ENCODE data around the gene SMIM44. TPM values are rescaled to one million over a fixed set of nuclear protein-coding genes. Genes with fewer than 3 reads are reported as not detected.

The SMIM44 gene
- total and polyA plus RNA-seq, 7 experiments from 2014 or later: not detected

GRCh38 chr19:3503036-3503572, 19.9 kb upstream of the SMIM44 start:
- ATAC-seq (no peak), DNase-seq (no peak)
- no peak overlapping the region for H3K4me3 ChIP-seq (ENCODE audit: low read length)
- H3K9me3 ChIP-seq (ENCODE audit: control insufficient read depth in 2 of 3, low read length in 3 of 3): no peaks in the 10 kb centered on the region
- Mint-ChIP-seq H3K4me3 (no peak overlapping the region), H3K9me3 (peaks cover 0 to 4% (median 0%) of the 10 kb centered on the region in 11 donors), H3K4me1 (peaks cover 22 to 48% (median 36%) of the 10 kb centered on the region in 7 donors), H3K27me3 (peaks cover 0 to 7% (median 0%) of the 10 kb centered on the region in 5 donors), H3K36me3 (peaks cover 0 to 16% (median under 1%) of the 10 kb centered on the region in 5 donors), H3K27ac (peak overlapping the region in 1 of 9 donors; percentile 29)
- H3K27me3 ChIP-seq (ENCODE audit: control insufficient read depth in 2 of 2, insufficient read depth in 2 of 2, low read length in 2 of 2): no peaks in the 10 kb centered on the region
- intact Hi-C loops (cut with micrococcal nuclease): loop anchor here in 1 of 2 donors (10.0 kb wide), 2 partner anchors 482 to 718 kb away; partner anchors contain the start of genes EEF2, SGTA and THOP1
- no peak overlapping the region for H3K27ac ChIP-seq (ENCODE audit: low read depth, low read length)
- ChIA-PET POLR2A (interaction anchor here (0.6 to 2.6 kb wide), 2 partner anchors 9 to 565 kb away, joined by 3 to 10 read pairs; no protein-coding TSS in a partner anchor), CTCF (no interaction called here)
- peaks cover 0 to 12% (median 0%) of the 10 kb centered on the region in 3 experiments for H3K36me3 ChIP-seq (ENCODE audit: control insufficient read depth in 2 of 3, insufficient read depth in 3 of 3, low read length in 3 of 3)
- H3K4me1 ChIP-seq (ENCODE audit: control insufficient read depth in 2 of 2, insufficient read depth in 2 of 2, low read length in 2 of 2): peaks cover 20 to 33% of the 10 kb centered on the region in 2 donors

GRCh38 chr19:3501780-3502179, 18.5 kb upstream of the SMIM44 start:
- H3K36me3 ChIP-seq (ENCODE audit: control insufficient read depth in 2 of 3, insufficient read depth in 3 of 3, low read length in 3 of 3): peaks cover 0 to 19% (median 0%) of the 10 kb centered on the region in 3 experiments
- ChIA-PET CTCF (interaction anchor here (0.6 to 0.8 kb wide), 5 partner anchors 17 to 350 kb away, joined by 3 to 7 read pairs (median 3); no protein-coding TSS in a partner anchor), POLR2A (interaction anchor here (0.6 to 1.9 kb wide), 6 partner anchors 29 to 441 kb away, joined by 3 to 5 read pairs (median 4); no protein-coding TSS in a partner anchor)
- peaks cover 0 to 7% (median 0%) of the 10 kb centered on the region in 5 donors for H3K27me3 Mint-ChIP-seq
- H3K27me3 ChIP-seq (ENCODE audit: control insufficient read depth in 2 of 2, insufficient read depth in 2 of 2, low read length in 2 of 2): no peaks in the 10 kb centered on the region
- no peaks in the 10 kb centered on the region for H3K9me3 ChIP-seq (ENCODE audit: control insufficient read depth in 2 of 3, low read length in 3 of 3)
- no peak overlapping the region for H3K4me3 ChIP-seq (ENCODE audit: low read length)
- peaks cover 0 to 4% (median 0%) of the 10 kb centered on the region in 11 donors for H3K9me3 Mint-ChIP-seq
- H3K4me3 Mint-ChIP-seq: no peak overlapping the region
- peaks cover 0 to 18% (median 3%) of the 10 kb centered on the region in 5 donors for H3K36me3 Mint-ChIP-seq
- no peak overlapping the region for H3K27ac ChIP-seq (ENCODE audit: low read depth, low read length)
- no peak overlapping the region for H3K27ac Mint-ChIP-seq
- intact Hi-C loops (cut with micrococcal nuclease): loop anchor here in 1 of 2 donors (2.0 to 10.0 kb wide), 3 partner anchors 483 to 901 kb away; partner anchors contain the start of genes CHAF1A, EEF2, SGTA and THOP1
- ATAC-seq (no peak), DNase-seq (no peak)
- H3K4me1 ChIP-seq (ENCODE audit: control insufficient read depth in 2 of 2, insufficient read depth in 2 of 2, low read length in 2 of 2): peaks cover 13 to 25% of the 10 kb centered on the region in 2 donors
- peaks cover 13 to 46% (median 36%) of the 10 kb centered on the region in 7 donors for H3K4me1 Mint-ChIP-seq

GRCh38 chr19:3500429-3501101, 17.3 kb upstream of the SMIM44 start, which contains the start of gene DOHH:
TSS of gene DOHH (minus strand) at chr19:3500674. CDS start at chr19:3496814, 3,860 bp downstream.
- intact Hi-C loops (cut with micrococcal nuclease): loop anchor here in 1 of 2 donors (1.0 to 10.0 kb wide), 4 partner anchors 315 to 902 kb away; partner anchors contain the start of genes CHAF1A, EEF2, NCLN and SGTA
- Mint-ChIP-seq H3K4me3 (peak within 1 kb of the TSS; percentile 81 to 96 (median 93)), H3K4me1 (peaks cover 13 to 41% (median 31%) of the 10 kb centered on the region in 7 donors), H3K27me3 (peaks cover 0 to 5% (median 0%) of the 10 kb centered on the region in 5 donors), H3K27ac (peak within 1 kb of the TSS; percentile 91 to 98 (median 96)), H3K36me3 (peaks cover 0 to 18% (median 7%) of the 10 kb centered on the region in 5 donors), H3K9me3 (peaks cover 0 to 4% (median 0%) of the 10 kb centered on the region in 11 donors)
- CTCF ChIA-PET: interaction anchor here (0.6 to 1.2 kb wide), 3 partner anchors 15 to 56 kb away, joined by 3 to 4 read pairs (median 3); no protein-coding TSS in a partner anchor
- Histone ChIP-seq H3K27ac (ENCODE audit: low read depth, low read length) (peak within 1 kb of the TSS; percentile 82), H3K9me3 (ENCODE audit: control insufficient read depth in 2 of 3, low read length in 3 of 3) (no peaks in the 10 kb centered on the region), H3K36me3 (ENCODE audit: control insufficient read depth in 2 of 3, insufficient read depth in 3 of 3, low read length in 3 of 3) (peaks cover 0 to 26% (median 4%) of the 10 kb centered on the region in 3 experiments), H3K4me3 (ENCODE audit: low read length) (peak within 1 kb of the TSS; percentile 72), H3K27me3 (ENCODE audit: control insufficient read depth in 2 of 2, insufficient read depth in 2 of 2, low read length in 2 of 2) (no peaks in the 10 kb centered on the region), H3K4me1 (ENCODE audit: control insufficient read depth in 2 of 2, insufficient read depth in 2 of 2, low read length in 2 of 2) (peaks cover 12 to 25% of the 10 kb centered on the region in 2 donors)
- POLR2A ChIA-PET: interaction anchor here (0.6 to 1.9 kb wide), 5 partner anchors 21 to 485 kb away, joined by 3 to 5 read pairs (median 4); partner anchors contain the start of gene EEF2
- DNase-seq: peak; percentile 81 to 97 (median 94)
- ATAC-seq: peak; percentile 94

- Mint-ChIP-seq H3K4me3 (peak overlapping the region; percentile 81 to 96 (median 93)), H3K27me3 (peaks cover 0 to 5% (median 0%) of the 10 kb centered on the region in 5 donors), H3K9me3 (peaks cover 0 to 4% (median 0%) of the 10 kb centered on the region in 11 donors), H3K27ac (peak overlapping the region; percentile 91 to 98 (median 96)), H3K4me1 (peaks cover 13 to 36% (median 27%) of the 10 kb centered on the region in 7 donors), H3K36me3 (peaks cover 0 to 18% (median 7%) of the 10 kb centered on the region in 5 donors)
- ChIA-PET POLR2A (interaction anchor here (1.0 to 1.9 kb wide), 5 partner anchors 16 to 485 kb away, joined by 3 to 5 read pairs (median 4); partner anchors contain the start of gene EEF2), CTCF (interaction anchor here (0.7 to 1.2 kb wide), 2 partner anchors 27 to 84 kb away, joined by 3 to 4 read pairs; no protein-coding TSS in a partner anchor)
- peak overlapping the region; percentile 82 for H3K27ac ChIP-seq (ENCODE audit: low read depth, low read length)
- no peaks in the 10 kb centered on the region for H3K9me3 ChIP-seq (ENCODE audit: control insufficient read depth in 2 of 3, low read length in 3 of 3)
- H3K27me3 ChIP-seq (ENCODE audit: control insufficient read depth in 2 of 2, insufficient read depth in 2 of 2, low read length in 2 of 2): no peaks in the 10 kb centered on the region
- ATAC-seq: no peak
- peaks cover 0 to 32% (median 8%) of the 10 kb centered on the region in 3 experiments for H3K36me3 ChIP-seq (ENCODE audit: control insufficient read depth in 2 of 3, insufficient read depth in 3 of 3, low read length in 3 of 3)
- H3K4me1 ChIP-seq (ENCODE audit: control insufficient read depth in 2 of 2, insufficient read depth in 2 of 2, low read length in 2 of 2): peaks cover 9 to 18% of the 10 kb centered on the region in 2 donors
- DNase-seq: no peak
- intact Hi-C loops (cut with micrococcal nuclease): loop anchor here (1.0 to 10.0 kb wide), 5 partner anchors 315 to 1075 kb away; partner anchors contain the start of genes CHAF1A (in 1 of the 2), EEF2 (in 1 of the 2), NCLN (in 1 of the 2) and SGTA (in 1 of the 2)
- peak overlapping the region; percentile 72 for H3K4me3 ChIP-seq (ENCODE audit: low read length)
These were observed 16.6 kb upstream of the SMIM44 start for GRCh38 chr19:3499738-3500428.

GRCh38 chr19:3497757-3498520, 14.7 kb upstream of the SMIM44 start:
- no peaks in the 10 kb centered on the region for H3K27me3 ChIP-seq (ENCODE audit: control insufficient read depth in 2 of 2, insufficient read depth in 2 of 2, low read length in 2 of 2)
- ATAC-seq (no peak), DNase-seq (no peak)
- Mint-ChIP-seq H3K4me1 (peaks cover 13 to 41% (median 26%) of the 10 kb centered on the region in 7 donors), H3K9me3 (peaks cover 0 to 4% (median 0%) of the 10 kb centered on the region in 11 donors), H3K36me3 (peaks cover 0 to 23% (median 8%) of the 10 kb centered on the region in 5 donors), H3K27ac (peak overlapping the region in 3 of 9 donors; percentile 28 to 51 (median 45)), H3K27me3 (peaks cover 0 to 5% (median 0%) of the 10 kb centered on the region in 5 donors), H3K4me3 (peak overlapping the region in 5 of 10 donors; percentile 23 to 42 (median 35))
- no peak overlapping the region for H3K4me3 ChIP-seq (ENCODE audit: low read length)
- no peak overlapping the region for H3K27ac ChIP-seq (ENCODE audit: low read depth, low read length)
- intact Hi-C loops (cut with micrococcal nuclease): loop anchor here in 1 of 2 donors (10.0 kb wide), 1 partner anchor 1073 kb away; the partner anchor contains the start of gene TIMM13
- ChIA-PET POLR2A (interaction anchor here (1.3 kb wide), 1 partner anchor 9 kb away, joined by 3 read pairs; no protein-coding TSS in a partner anchor), CTCF (interaction anchor here (0.7 kb wide), 1 partner anchor 14 kb away, joined by 3 read pairs; the partner anchor contains the start of gene SMIM44)
- H3K9me3 ChIP-seq (ENCODE audit: control insufficient read depth in 2 of 3, low read length in 3 of 3): no peaks in the 10 kb centered on the region
- peaks cover 9 to 15% of the 10 kb centered on the region in 2 donors for H3K4me1 ChIP-seq (ENCODE audit: control insufficient read depth in 2 of 2, insufficient read depth in 2 of 2, low read length in 2 of 2)
- peaks cover 0 to 49% (median 8%) of the 10 kb centered on the region in 3 experiments for H3K36me3 ChIP-seq (ENCODE audit: control insufficient read depth in 2 of 3, insufficient read depth in 3 of 3, low read length in 3 of 3)

Measured in naive thymus-derived CD4-positive, alpha-beta T cell (primary cell).